H1 (cell line): ENCODE measurements around the gene CDR2L. TPM values are rescaled to one million over a fixed set of nuclear protein-coding genes. Genes with fewer than 3 reads are reported as not detected.

Experiments used
- CTCF ChIA-PET: fragments of 300-600 bp; sonication (Branson Sonifier 250); formaldehyde crosslinking; loops from one replicate; lab custom pipeline; 2021; ENCODE audit not compliant: partially characterized antibody; lab: Charles Lee
- POLR2A ChIA-PET: fragments of 300-600 bp; sonication (Branson Sonifier 250); formaldehyde crosslinking; loops from one replicate; lab custom pipeline; 2021; ENCODE audit warnings: inconsistent platforms; ENCODE audit not compliant: partially characterized antibody; lab: Charles Lee
- DNase-seq, 2 experiments: peaks; one replicate each; pipeline versions ENCODE4 v3.0.0 to v3.0.0-alpha.2; 2010 to 2022; ENCODE audit warnings: low spot score in 2 of 2, low read depth in 1 of 2, mixed read lengths in 1 of 2
- FAIRE-seq: peaks from 2 replicates; lab custom pipeline; 2011; peaks lifted over from hg19 to GRCh38; lab: Jason Lieb, UNC
- H2AFZ ChIP-seq: 2 replicates; pipeline ENCODE4 v1.8.1; 2012; ENCODE audit warnings: low read length, inconsistent platforms
- H2AK5ac ChIP-seq: 2 replicates; pipeline ENCODE4 v1.6.1; 2013; ENCODE audit warnings: low read depth, low read length
- H2BK120ac ChIP-seq: replicated peaks from 2 replicates; pipeline ENCODE3; 2013; ENCODE audit warnings: low read depth, low read length, inconsistent platforms
- H2BK12ac ChIP-seq: 2 replicates; pipeline ENCODE4 v1.6.1; 2013; ENCODE audit warnings: low read depth, low read length
- H2BK15ac ChIP-seq: 2 replicates; pipeline ENCODE4 v1.6.1; 2013; ENCODE audit warnings: low read length
- H2BK20ac ChIP-seq: 2 replicates; pipeline ENCODE4 v1.6.1; 2013; ENCODE audit warnings: low read length
- H2BK5ac ChIP-seq: 2 replicates; pipeline ENCODE4 v1.6.1; 2013; ENCODE audit warnings: low read depth, low read length
- H3K14ac ChIP-seq: 2 replicates; pipeline ENCODE4 v1.6.1; 2013; ENCODE audit warnings: inconsistent platforms; ENCODE audit not compliant: insufficient read length
- H3K18ac ChIP-seq: 2 replicates; pipeline ENCODE4 v1.6.1; 2013; ENCODE audit warnings: low read length; ENCODE audit errors: extremely low read depth
- H3K23ac ChIP-seq: 2 replicates; pipeline ENCODE4 v1.6.1; 2013; ENCODE audit warnings: inconsistent platforms; ENCODE audit not compliant: insufficient read length
- H3K23me2 ChIP-seq: 2 replicates; pipeline ENCODE4 v1.6.1; 2013; ENCODE audit warnings: low read depth, low read length
- H3K27ac ChIP-seq: 2 replicates; pipeline ENCODE4 v1.6.1; 2011; ENCODE audit warnings: low read depth, low read length, inconsistent platforms
- H3K27me3 ChIP-seq, 4 experiments: replicated peaks in 1 of 4; 1 replicate in 1 of 4; 2 replicates in 3 of 4; pipeline versions ENCODE4 v1.6.1 to v1.8.1; 2011 to 2013; ENCODE audit warnings: low read length in 3 of 4, mild to moderate bottlenecking in 3 of 4, inconsistent platforms in 2 of 4, mixed read lengths in 2 of 4, moderate library complexity in 1 of 4; ENCODE audit not compliant: control insufficient read depth in 3 of 4, insufficient read depth in 3 of 4; ENCODE audit errors: extremely low read depth in 1 of 4
- H3K36me3 ChIP-seq, 4 experiments: 2 replicates each; pipeline versions ENCODE4 v1.6.1 to v1.8.1; 2011 to 2013; ENCODE audit warnings: mild to moderate bottlenecking in 4 of 4, low read length in 3 of 4, moderate library complexity in 2 of 4, control low read depth in 1 of 4, inconsistent platforms in 1 of 4; ENCODE audit not compliant: insufficient read depth in 4 of 4, control insufficient read depth in 2 of 4
- H3K4ac ChIP-seq: replicated peaks from 2 replicates; pipeline ENCODE3; 2013; ENCODE audit warnings: low read length, low read depth, mixed read lengths, inconsistent platforms; ENCODE audit not compliant: insufficient read length
- H3K4me1 ChIP-seq, 4 experiments: replicated peaks in 1 of 4; 1 replicate in 1 of 4; 2 replicates in 3 of 4; pipeline versions ENCODE4 v1.6.1 to v1.8.1; 2011 to 2013; ENCODE audit warnings: low read length in 3 of 4, inconsistent platforms in 2 of 4, mixed read lengths in 1 of 4; ENCODE audit not compliant: insufficient read depth in 4 of 4, control insufficient read depth in 3 of 4
- H3K4me2 ChIP-seq, 2 experiments: 2 replicates each; pipeline versions ENCODE4 v1.6.1 to v1.8.1; 2011 to 2013; ENCODE audit warnings: low read depth in 2 of 2, low read length in 2 of 2, control low read depth in 1 of 2, inconsistent platforms in 1 of 2, mild to moderate bottlenecking in 1 of 2; ENCODE audit not compliant: insufficient read depth in 1 of 2
- H3K4me3 ChIP-seq, 4 experiments: fragments of 200-600, 300-600 bp in 1 of 4; sonication (generic), shearing (Covaris generic), sonication (Bioruptor Twin) in 1 of 4; 2 replicates each; pipeline versions ENCODE4 v1.5.1 to v1.8.1; 2011 to 2016; ENCODE audit warnings: low read length in 4 of 4, low read depth in 3 of 4, control low read depth in 2 of 4, inconsistent platforms in 2 of 4, mild to moderate bottlenecking in 2 of 4, mixed read lengths in 1 of 4, moderate library complexity in 1 of 4; ENCODE audit not compliant: insufficient read depth in 2 of 4; ENCODE audit errors: extremely low read depth in 1 of 4
- H3K56ac ChIP-seq: replicated peaks from 2 replicates; pipeline ENCODE3; 2013; ENCODE audit warnings: low read depth, mild to moderate bottlenecking, mixed read lengths, low read length, inconsistent platforms; ENCODE audit not compliant: insufficient read length
- H3K79me1 ChIP-seq: 2 replicates; pipeline ENCODE4 v1.6.1; 2013; ENCODE audit warnings: low read depth, low read length, control low read depth
- H3K79me2 ChIP-seq, 2 experiments: 2 replicates each; pipeline versions ENCODE4 v1.6.1 to v1.8.1; 2012 to 2013; ENCODE audit warnings: low read length in 2 of 2, mild to moderate bottlenecking in 2 of 2, inconsistent platforms in 1 of 2; ENCODE audit not compliant: insufficient read depth in 2 of 2, control insufficient read depth in 1 of 2
- H3K9ac ChIP-seq, 4 experiments: replicated peaks in 1 of 4; 1 replicate in 1 of 4; 2 replicates in 3 of 4; pipeline versions ENCODE4 v1.6.1 to v1.8.1; 2011 to 2013; ENCODE audit warnings: low read depth in 3 of 4, low read length in 3 of 4, control low read depth in 2 of 4, mild to moderate bottlenecking in 2 of 4, moderate library complexity in 2 of 4, inconsistent platforms in 1 of 4; ENCODE audit errors: extremely low read depth in 1 of 4
- H3K9me3 ChIP-seq, 2 experiments: 2 replicates each; pipeline versions ENCODE4 v1.6.1 to v1.8.1; 2012 to 2013; ENCODE audit warnings: mild to moderate bottlenecking in 2 of 2, moderate library complexity in 2 of 2, control low read depth in 1 of 2, inconsistent platforms in 1 of 2, low read depth in 1 of 2, low read length in 1 of 2, mixed read lengths in 1 of 2; ENCODE audit not compliant: insufficient read depth in 2 of 2
- H4K20me1 ChIP-seq, 2 experiments: replicated peaks in 1 of 2; 2 replicates each; pipeline versions ENCODE3 to v1.8.1; 2011 to 2013; ENCODE audit warnings: inconsistent platforms in 2 of 2, low read length in 2 of 2, mild to moderate bottlenecking in 1 of 2; ENCODE audit not compliant: insufficient read depth in 2 of 2, control insufficient read depth in 1 of 2
- H4K5ac ChIP-seq: 2 replicates; pipeline ENCODE4 v1.6.1; 2013; ENCODE audit warnings: low read length, low read depth, mixed read lengths, inconsistent platforms; ENCODE audit not compliant: insufficient read length
- H4K8ac ChIP-seq: 2 replicates; pipeline ENCODE4 v1.8.0; 2013; ENCODE audit warnings: mild to moderate bottlenecking, moderate library complexity, low read length, inconsistent platforms; ENCODE audit not compliant: insufficient read depth; ENCODE audit errors: extremely low read depth
- H4K91ac ChIP-seq: replicated peaks from 2 replicates; pipeline ENCODE3; 2013; ENCODE audit warnings: low read length, mixed read lengths, inconsistent platforms; ENCODE audit not compliant: insufficient read length
- MAX ChIP-seq: IDR thresholded peaks from 2 replicates; pipeline ENCODE4 v1.6.1; 2012; ENCODE audit warnings: inconsistent platforms
- RFX5 ChIP-seq: IDR thresholded peaks from 2 replicates; pipeline ENCODE4 v1.6.1; 2011; ENCODE audit warnings: low read depth, low read length, improper control_type of control experiment, borderline replicate concordance
- WGBS, 2 experiments: shearing (Covaris generic) in 1 of 2; methylation state at CpG; one replicate each; pipeline versions ENCODE4 v1.1.6 to v1.1.7; 2013 to 2015; ENCODE audit warnings: low lambda C conversion rate in 2 of 2, mixed read lengths in 2 of 2, inconsistent platforms in 1 of 2, low coverage in 1 of 2, missing lambda C conversion rate in 1 of 2; ENCODE audit not compliant: insufficient replicate concordance in 2 of 2, insufficient coverage in 1 of 2, insufficient read length in 1 of 2; ENCODE audit errors: extremely low coverage in 1 of 2, missing lambda C conversion rate in 1 of 2; 5-methylcytosine and 5-hydroxymethylcytosine counted together
- polyA plus RNA-seq, 7 experiments: library from polyadenylated mRNA; depleted of rRNA in 3 of 7; stranded (reverse) in 5 of 7; unstranded in 2 of 7; fragments of >200 nt in 5 of 7; fragments of 200-250 nt in 2 of 7; gene quantifications; 1 replicate in 5 of 7; 2 replicates in 1 of 7; 4 replicates in 1 of 7; pipeline versions ENCODE4 v1.2.1 to v1.2.3, GENCODE V29; 2011 to 2013; ENCODE audit warnings: missing spikeins in 2 of 7, mixed read lengths in 2 of 7
- total RNA-seq: library from RNA; stranded (reverse); fragmentation: NEBNext Ultra II Directional; extraction: Animal tissue kit (Norgen Biotek cat#: 25700); gene quantifications from 2 replicates; pipeline ENCODE4 v1.2.1, GENCODE V29; 2021

Gene CDR2L
- total and polyA plus RNA-seq, 2 of the 8 experiments (the other 6 are each of a cell fraction or from before 2014, with no cell fraction given), result 20.4 to 38.1 TPM

- H3K23me2 ChIP-seq, result peaks cover 4% of the 10 kb centered on the region; the same call in 1 of the 2 replicates
- H4K91ac ChIP-seq, result no peak overlapping the region
- H2BK120ac ChIP-seq, result no peak overlapping the region
- no peak for FAIRE-seq
- no peak overlapping the region for H4K5ac ChIP-seq
- H2BK20ac ChIP-seq, result no peak overlapping the region
- no peak overlapping the region for H2BK15ac ChIP-seq
- no peak overlapping the region for H3K9ac ChIP-seq
- H3K9me3 ChIP-seq, result no peaks in the 10 kb centered on the region
- H3K79me2 ChIP-seq, result peaks cover 0 to 2% of the 10 kb centered on the region in 2 experiments; a peak in 2 of 4 replicates
- CTCF ChIA-PET, result interaction anchor here (0.6 to 20.3 kb wide), 9 partner anchors 13 to 212 kb away, joined by 3 to 345 read pairs (median 4); partner anchors contain the start of gene CDR2L
- H3K27me3 ChIP-seq, result no peaks in the 10 kb centered on the region
- H2AK5ac ChIP-seq, result no peak overlapping the region
- H3K4me3 ChIP-seq, result no peak overlapping the region
- TF ChIP-seq MAX (no peak), RFX5 (peak; percentile 41; the same call in 1 of the 2 replicates)
- TF ChIP-seq, all 59 proteins: peak for 1
- Histone ChIP-seq H3K4ac (no peak overlapping the region), H2AFZ (no peak overlapping the region), H3K23ac (no peak overlapping the region), H3K27ac (no peak overlapping the region), H3K14ac (no peak overlapping the region), H4K20me1 (peaks cover 0 to 4% of the 10 kb centered on the region in 2 experiments), H3K36me3 (peaks cover 0 to 7% (median 4%) of the 10 kb centered on the region in 4 experiments; a peak in 3 of 8 replicates), H3K4me2 (no peak overlapping the region), H3K56ac (no peak overlapping the region), H2BK12ac (no peak overlapping the region), H3K18ac (no peak overlapping the region), H3K4me1 (peaks cover 0 to 10% (median 2%) of the 10 kb centered on the region in 4 experiments; a peak in 4 of 7 replicates), H2BK5ac (no peak overlapping the region), H3K79me1 (no peaks in the 10 kb centered on the region), H4K8ac (no peak overlapping the region; the same call in 1 of the 2 replicates)
- WGBS, 2 experiments, result 88% methylated on average over 6 of the region's 6 CpGs; no CpG with 5 or more reads in 1 of the 2 experiments
- no peak for DNase-seq
- POLR2A ChIA-PET, result interaction anchor here (0.7 to 5.8 kb wide), 6 partner anchors 18 to 44 kb away, joined by 3 to 87 read pairs (median 4); partner anchors contain the start of genes ATP5PD, CDR2L and HID1
Observed at GRCh38 chr17:75008373-75008772, 20.9 kb downstream of the CDR2L start.
